Measurements from ENCODE around the gene IL10RA.

IL10RA gene

DNA sequence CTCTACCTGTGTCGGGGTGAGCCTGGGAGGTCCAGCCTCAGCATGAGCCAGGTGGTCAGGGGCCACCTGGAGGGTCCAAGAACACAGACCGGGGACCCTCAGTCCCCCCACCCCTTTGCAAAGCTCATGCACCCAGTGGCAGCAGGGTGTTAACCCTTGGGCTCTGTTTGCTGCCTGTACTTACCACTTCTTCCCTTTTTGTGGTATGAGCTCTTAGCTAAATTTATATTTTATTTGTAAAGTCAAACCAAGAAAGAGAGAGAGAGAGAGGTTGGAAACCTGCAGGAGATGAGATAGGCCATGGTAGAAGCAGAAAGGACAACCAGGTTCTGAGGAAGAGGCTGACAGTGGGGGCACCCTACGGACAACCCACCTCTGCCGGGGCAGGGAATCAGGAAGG lies 29.9 kb downstream of the IL10RA start:
- H3K4me3 ChIP-seq (ENCODE audit: low read depth, low read length): no peak overlapping the region
- TF ChIP-seq CTCF (IDR thresholded peaks at IDR 0.05; ENCODE audit: control insufficient read depth, extremely low read depth, insufficient read depth): no peak
- no peak for DNase-seq (ENCODE audit: low read depth)

DNA sequence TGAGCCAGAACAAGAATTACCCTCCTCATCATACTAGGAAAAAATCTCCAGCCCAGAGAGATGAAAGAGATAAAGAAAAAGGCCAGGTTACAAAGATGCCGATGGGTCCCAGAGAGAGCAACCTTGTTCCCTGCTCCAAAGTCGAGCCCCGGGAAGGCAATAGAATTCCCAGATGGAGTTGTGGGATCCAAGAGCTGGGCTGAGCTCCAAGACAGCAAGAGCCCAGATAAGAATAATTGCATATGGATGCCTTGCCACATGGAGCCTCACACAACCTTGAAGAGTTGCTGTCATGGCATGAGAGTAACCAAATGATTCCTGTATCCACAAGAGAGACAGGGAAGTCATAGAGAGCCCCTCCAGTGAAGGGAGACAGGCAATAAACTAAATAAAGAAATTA lies 30.9 kb downstream of the IL10RA start:
- no peak overlapping the region for H3K4me3 ChIP-seq (ENCODE audit: low read depth, low read length)
- no peak for TF ChIP-seq CTCF (IDR thresholded peaks at IDR 0.05; ENCODE audit: control insufficient read depth, extremely low read depth, insufficient read depth)
- no peak for DNase-seq (ENCODE audit: low read depth)

DNA sequence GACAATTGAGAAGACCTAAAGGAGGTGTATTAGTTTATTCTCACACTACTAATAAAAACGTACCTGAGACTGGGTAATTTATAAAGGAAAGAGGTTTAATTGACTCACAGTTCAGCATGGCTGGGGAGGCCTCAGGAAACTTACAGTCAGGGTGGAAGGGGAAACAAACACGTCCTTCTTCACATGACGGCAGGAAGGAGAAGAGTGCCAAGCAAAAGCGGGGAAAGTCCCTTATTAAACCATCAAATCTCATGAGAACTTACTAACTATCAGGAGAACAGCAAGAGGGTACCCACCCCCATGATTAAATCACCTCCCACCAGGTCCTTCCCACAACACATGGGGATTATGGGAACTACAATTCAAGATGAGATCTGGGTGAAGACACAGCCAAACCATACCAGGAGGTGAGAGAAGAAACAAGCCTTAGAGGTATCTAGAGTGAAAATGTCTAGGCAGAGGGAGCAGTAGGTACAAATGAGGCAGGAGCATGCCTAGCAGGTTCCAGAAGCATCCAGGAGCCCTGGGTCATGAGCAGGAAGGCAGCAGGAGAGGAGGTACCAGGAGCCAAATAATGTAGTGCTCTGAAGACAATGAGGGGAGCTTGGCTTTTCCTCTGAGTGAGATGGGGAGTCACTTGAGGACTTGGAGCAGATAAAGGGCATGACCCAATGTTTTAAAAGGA lies 31.6 kb downstream of the IL10RA start:
- no peak overlapping the region for H3K4me3 ChIP-seq (ENCODE audit: low read depth, low read length)
- no peak for DNase-seq (ENCODE audit: low read depth)
- TF ChIP-seq CTCF (IDR thresholded peaks at IDR 0.05; ENCODE audit: control insufficient read depth, extremely low read depth, insufficient read depth): no peak

DNA sequence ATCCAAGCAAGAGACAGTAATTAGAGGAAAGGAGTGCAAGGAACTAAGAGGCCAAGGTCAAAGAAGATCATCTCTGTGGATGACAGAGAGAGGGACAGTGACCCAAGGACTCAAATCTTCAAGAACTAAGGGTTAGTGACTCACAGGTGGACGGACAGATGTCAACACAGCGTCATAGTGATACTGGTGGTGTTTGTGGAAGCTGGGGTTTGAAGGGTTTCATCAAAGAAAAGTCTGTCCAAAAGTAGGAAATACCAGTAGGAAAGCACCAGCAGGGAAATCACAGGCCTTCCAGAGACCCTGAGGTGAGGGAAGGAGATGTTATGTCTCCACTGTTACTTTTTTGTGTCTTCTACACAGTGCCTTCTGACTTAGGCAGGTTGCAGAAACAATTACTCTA lies 32.2 kb downstream of the IL10RA start:
- DNase-seq (ENCODE audit: low read depth): no peak
- no peak for TF ChIP-seq CTCF (IDR thresholded peaks at IDR 0.05; ENCODE audit: control insufficient read depth, extremely low read depth, insufficient read depth)
- H3K4me3 ChIP-seq (ENCODE audit: low read depth, low read length): no peak overlapping the region

DNA sequence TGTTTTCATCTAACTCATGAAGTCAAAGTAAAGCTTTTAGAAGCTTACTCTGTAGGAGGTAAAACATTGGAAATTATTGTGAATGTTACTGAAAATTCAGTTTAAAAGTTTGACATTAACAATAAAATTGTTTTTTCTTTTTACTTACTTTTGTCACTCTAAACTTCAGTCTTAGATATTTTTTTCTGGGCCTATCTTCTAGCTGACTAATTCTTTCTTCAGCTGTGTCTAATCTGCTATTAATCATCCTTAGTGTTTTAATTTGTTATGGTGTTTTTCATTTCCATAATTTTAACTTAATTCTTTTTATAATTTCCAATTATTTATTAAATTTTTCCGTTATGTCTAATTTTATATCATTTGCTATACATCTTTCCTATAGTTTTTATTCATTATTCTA lies 35.0 kb downstream of the IL10RA start:
- DNase-seq (ENCODE audit: low read depth): no peak
- H3K4me3 ChIP-seq (ENCODE audit: low read depth, low read length): no peak overlapping the region
- TF ChIP-seq CTCF (IDR thresholded peaks at IDR 0.05; ENCODE audit: control insufficient read depth, extremely low read depth, insufficient read depth): no peak

GRCh38 chr11:118027694-118028093 lies 41.5 kb downstream of the IL10RA start:
- DNase-seq (ENCODE audit: low read depth): no peak
- no peak overlapping the region for H3K4me3 ChIP-seq (ENCODE audit: low read depth, low read length)
- TF ChIP-seq CTCF (IDR thresholded peaks at IDR 0.05; ENCODE audit: control insufficient read depth, extremely low read depth, insufficient read depth): no peak

DNA sequence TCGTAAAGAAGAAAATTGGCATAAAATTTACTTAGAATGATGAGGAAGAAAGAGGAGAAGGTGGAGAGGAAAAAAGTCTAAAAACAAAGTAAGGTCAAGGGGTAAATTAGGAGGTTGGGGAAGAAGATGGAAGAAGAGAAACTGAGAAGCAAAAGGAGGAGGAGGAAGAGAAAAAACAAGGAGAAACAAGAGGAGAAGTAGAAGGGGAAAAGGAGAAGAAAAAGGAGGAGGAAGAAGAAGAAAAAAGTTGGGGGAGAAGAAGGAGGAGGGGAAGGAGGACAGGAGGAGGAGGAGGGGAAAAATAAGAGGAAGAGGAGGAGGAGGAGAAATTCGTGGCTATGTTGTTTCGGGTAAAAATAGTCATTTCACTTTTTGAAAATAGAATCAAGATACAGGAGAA lies 42.4 kb downstream of the IL10RA start:
- DNase-seq (ENCODE audit: low read depth): no peak
- TF ChIP-seq CTCF (IDR thresholded peaks at IDR 0.05; ENCODE audit: control insufficient read depth, extremely low read depth, insufficient read depth): no peak
- H3K4me3 ChIP-seq (ENCODE audit: low read depth, low read length): no peak overlapping the region
